Psoas muscle (tissue), 8 donors: ENCODE results near the gene MIXL1. TPM values are rescaled to one million over a fixed set of nuclear protein-coding genes. Genes with fewer than 3 reads are reported as not detected.

ENCODE experiments used
- ATAC-seq, 4 donors: fragments of 200-7000 bp; cut with Tn5 transposase; one replicate each; pipeline ENCODE4 v1.9.1; 2020; ENCODE audit warnings: moderate library complexity in 3 of 4, mild to moderate bottlenecking in 2 of 4
- DNase-seq, 2 donors: peaks; one replicate each; pipeline ENCODE4 v3.0.0-alpha.2; 2020
- H3K27ac ChIP-seq: fragments of 200-600 bp; one replicate; pipeline ENCODE4 v1.8.0; 2022
- H3K27me3 ChIP-seq, 3 donors: fragments of 200-600 bp in 1 of 3; one replicate each; pipeline versions ENCODE4 v1.6.1 to v1.8.0; 2013 to 2022; ENCODE audit warnings: low read length in 2 of 3, mild to moderate bottlenecking in 2 of 3, moderate library complexity in 1 of 3; ENCODE audit not compliant: insufficient read depth in 3 of 3
- H3K36me3 ChIP-seq, 2 donors: fragments of 200-600 bp in 1 of 2; one replicate each; pipeline versions ENCODE4 v1.6.1 to v1.8.0; 2013 to 2022; ENCODE audit warnings: low read depth in 1 of 2, mild to moderate bottlenecking in 1 of 2, moderate library complexity in 1 of 2; ENCODE audit not compliant: insufficient read depth in 1 of 2
- H3K4me1 ChIP-seq: fragments of 200-600 bp; one replicate; pipeline ENCODE4 v1.8.0; 2022
- H3K4me3 ChIP-seq: fragments of 200-600 bp; one replicate; pipeline ENCODE4 v1.8.0; 2022; ENCODE audit warnings: mild to moderate bottlenecking
- H3K9me3 ChIP-seq: fragments of 200-600 bp; one replicate; pipeline ENCODE4 v1.8.0; 2022
- CTCF ChIP-seq: fragments of 200-600 bp; IDR thresholded peaks from one replicate; pipeline ENCODE4 v1.8.0; 2022; ENCODE audit warnings: antibody characterized with exemption
- WGBS, 3 donors: extraction: QIAGEN DNeasy Blood & Tissue Kit; methylation state at CpG; one replicate each; pipeline versions ENCODE4 v1.1.6 to v1.1.7; 2013; 5-methylcytosine and 5-hydroxymethylcytosine counted together
- intact Hi-C, 2 donors: fragments of 100-400 bp; cut with DNase I; formaldehyde crosslinking; loops; one replicate each; pipeline versions ENCODE4 v1.11.0 to v1.14.2; 2022
- long read RNA-seq, 2 donors: library from polyadenylated mRNA; unstranded; transcript quantifications; one replicate each; pipeline ENCODE4 v2.0.0, GENCODE V29; 2021
- polyA plus RNA-seq, 3 donors: library from polyadenylated mRNA; stranded (reverse); fragments of 200-250 nt; gene quantifications; one replicate each; pipeline ENCODE4 v1.2.3, GENCODE V29; 2013
- total RNA-seq, 4 donors: library from RNA; stranded (reverse); fragmentation: NEBNext Ultra II Directional in 2 of 4; extraction: Animal tissue kit (Norgen Biotek cat#: 25700) in 2 of 4; gene quantifications; one replicate each; pipeline versions ENCODE4 v1.2.1 to v1.2.4, GENCODE V29; 2021 to 2023
- donor health status: healthy with polysubstance abuse.
- donor health status: DM: no; HTN: no; CAD: no; lungs with moderate emphysema.
- donor health status: Bipolar disorder and iron deficiency.
- donor health status: healthy.
- donor health status: DM: yes; HTN: yes; CAD: no.
- donor health status: DM: no; HTN: no; CAD: no.
- donor health status: DM: no; HTN: no; CAD: no.
- donor health status: DM: yes; HTN: yes; CAD: no.

MIXL1 gene
- not detected for total RNA-seq
- under 1 TPM in 1 of 3 donors, not detected in 2; 0.01 TPM for polyA plus RNA-seq
- long read RNA-seq, donor 1 = 0 reads
- long read RNA-seq, donor 2 = 0 reads

- TF ChIP-seq CTCF = no peak
- Histone ChIP-seq H3K4me3 (peak within 1 kb of the TSS; percentile 53), H3K4me1 (no peaks in the 10 kb centered on the region), H3K36me3 (peaks cover 0 to 2% of the 10 kb centered on the region in 2 donors), H3K27ac (no peak within 1 kb of the TSS), H3K27me3 (peaks cover 0 to 39% (median 10%) of the 10 kb centered on the region in 3 donors), H3K9me3 (no peaks in the 10 kb centered on the region)
- ATAC-seq (peak in 1 of 4 donors; percentile 40), DNase-seq (no peak)
- intact Hi-C loops = no loop called here
- WGBS, 3 donors = 5 to 17% (median 10%) methylated on average over 21 to 62 of the region's 62 CpGs
Measured at GRCh38 chr1:226223157-226223785, at the start of gene MIXL1. Gene MIXL1 (plus strand): TSS chr1:226223664. CDS start chr1:226223682, 18 bp downstream.

GRCh38 chr1:226176870-226177269, 46.6 kb upstream of the MIXL1 start:
- no peaks in the 10 kb centered on the region for H3K27me3 ChIP-seq
- no peak for DNase-seq
- H3K9me3 ChIP-seq = no peaks in the 10 kb centered on the region
- H3K4me3 ChIP-seq = no peak overlapping the region
- intact Hi-C loops = no loop called here
- no peak for TF ChIP-seq CTCF
- H3K27ac ChIP-seq = no peak overlapping the region
- peaks cover 19% of the 10 kb centered on the region for H3K4me1 ChIP-seq
- WGBS, 3 donors = 88 to 91% (median 88%) methylated on average over 8 of the region's 8 CpGs
- H3K36me3 ChIP-seq = peaks cover 0 to 13% of the 10 kb centered on the region in 2 donors
- ATAC-seq = no peak

- peak; percentile 28 for TF ChIP-seq CTCF
- Histone ChIP-seq H3K9me3 (no peaks in the 10 kb centered on the region), H3K27me3 (no peaks in the 10 kb centered on the region), H3K27ac (peak overlapping the region; percentile 19), H3K4me1 (peaks cover 48% of the 10 kb centered on the region), H3K36me3 (peaks cover 0 to 18% of the 10 kb centered on the region in 2 donors), H3K4me3 (no peak overlapping the region)
- peak in 3 of 4 donors; percentile 66 to 69 (median 66) for ATAC-seq
- WGBS, 3 donors = 50 to 65% (median 51%) methylated on average over 14 of the region's 14 CpGs
- DNase-seq = peak; percentile 64 to 76
- intact Hi-C loops = no loop called here
Measured at GRCh38 chr1:226181996-226182714, 41.3 kb upstream of the MIXL1 start.

- TF ChIP-seq CTCF = no peak
- peak overlapping the region; percentile 72 for H3K4me3 ChIP-seq
- peaks cover 0 to 15% of the 10 kb centered on the region in 2 donors for H3K36me3 ChIP-seq
- DNase-seq (no peak), ATAC-seq (no peak)
- intact Hi-C loops = no loop called here
- WGBS, 3 donors = 23 to 29% (median 24%) methylated on average over 14 of the region's 14 CpGs
- H3K4me1 ChIP-seq = peaks cover 48% of the 10 kb centered on the region
- H3K27me3 ChIP-seq = no peaks in the 10 kb centered on the region
- H3K9me3 ChIP-seq = no peaks in the 10 kb centered on the region
- H3K27ac ChIP-seq = peak overlapping the region; percentile 90
Measured at GRCh38 chr1:226185141-226186036, 38.1 kb upstream of the MIXL1 start.
